Osteoblast (primary cell): Measurements from ENCODE around the gene DIAPH2. TPM values are rescaled to one million over a fixed set of nuclear protein-coding genes. Genes with fewer than 3 reads are reported as not detected.

ENCODE experiments used
- DNase-seq: peaks from one replicate; pipeline ENCODE4 v3.0.0; 2011; ENCODE audit warnings: low spot score, mixed read lengths; ENCODE audit not compliant: insufficient read length; ENCODE audit errors: missing footprints
- H2AFZ ChIP-seq: 2 replicates; pipeline ENCODE4 v1.6.0; 2011; ENCODE audit warnings: mild to moderate bottlenecking, low read length
- H3K27ac ChIP-seq: 2 replicates; pipeline ENCODE4 v1.5.1; 2011; ENCODE audit warnings: mild to moderate bottlenecking, low read depth, low read length, moderate library complexity
- H3K27me3 ChIP-seq: 2 replicates; pipeline ENCODE4 v1.6.0; 2012; ENCODE audit warnings: mild to moderate bottlenecking, control low read depth, inconsistent platforms, low read length, moderate library complexity; ENCODE audit not compliant: insufficient read depth
- H3K36me3 ChIP-seq: 2 replicates; pipeline ENCODE4 v1.5.1; 2011; ENCODE audit warnings: mild to moderate bottlenecking, low read length, control low read depth, moderate library complexity; ENCODE audit not compliant: insufficient read depth
- H3K4me1 ChIP-seq: 2 replicates; pipeline ENCODE4 v1.5.1; 2011; ENCODE audit warnings: mild to moderate bottlenecking, low read length, control low read depth, moderate library complexity; ENCODE audit not compliant: insufficient read depth
- H3K4me2 ChIP-seq: 2 replicates; pipeline ENCODE4 v1.6.0; 2011; ENCODE audit warnings: mild to moderate bottlenecking, low read length; ENCODE audit not compliant: insufficient read depth
- H3K4me3 ChIP-seq: fragments of 200-600 bp; sonication (generic); 3 replicates; pipeline ENCODE4 v1.5.1; 2012; ENCODE audit warnings: mild to moderate bottlenecking, low read length, inconsistent platforms; ENCODE audit not compliant: insufficient read depth
- H3K79me2 ChIP-seq: 2 replicates; pipeline ENCODE4 v1.6.0; 2012; ENCODE audit warnings: mild to moderate bottlenecking, low read length, control low read depth, inconsistent platforms; ENCODE audit not compliant: insufficient read depth
- H3K9me3 ChIP-seq: 2 replicates; pipeline ENCODE4 v1.5.1; 2011; ENCODE audit warnings: low read depth, low read length, control low read depth
- H4K20me1 ChIP-seq: 2 replicates; pipeline ENCODE4 v1.6.0; 2012; ENCODE audit warnings: mild to moderate bottlenecking, low read length, control low read depth; ENCODE audit not compliant: insufficient read depth
- total RNA-seq: library from RNA; depleted of rRNA; stranded (reverse); fragments of >200 nt; gene quantifications from 2 replicates; pipeline ENCODE4 v1.2.3, GENCODE V29; 2012
- TF ChIP-seq, protein P1 (sequence below): IDR thresholded peaks from 2 replicates; pipeline ENCODE4 v1.5.1; 2011; ENCODE audit warnings: mild to moderate bottlenecking, low read depth, low read length, moderate library complexity; ENCODE audit errors: extremely low read depth

The DIAPH2 gene
- total RNA-seq, 1 donor, result 21.0 TPM

DNA sequence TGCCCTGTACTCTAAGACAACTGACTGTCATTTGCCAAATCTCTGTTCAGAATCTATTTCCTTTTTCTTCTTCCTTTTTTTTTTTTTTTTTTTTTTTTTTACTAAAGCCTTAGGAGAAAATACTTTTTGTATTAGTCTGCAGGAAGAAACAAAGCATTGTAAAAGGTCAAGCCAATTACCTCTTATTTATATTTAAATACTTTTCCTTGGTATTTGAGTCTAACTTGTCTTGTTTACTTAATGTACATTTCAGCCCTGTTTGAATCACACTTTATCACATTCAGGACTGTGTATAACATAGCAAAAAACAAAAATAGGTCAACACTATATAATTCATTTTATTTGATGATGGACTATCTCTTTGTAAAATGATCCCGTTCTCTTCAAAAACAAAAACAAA is 461.3 kb downstream of the DIAPH2 start:
- no peak for DNase-seq
- Histone ChIP-seq H3K4me2 (no peak overlapping the region), H3K79me2 (no peaks in the 10 kb centered on the region), H3K9me3 (no peaks in the 10 kb centered on the region), H3K4me3 (no peak overlapping the region), H3K4me1 (no peaks in the 10 kb centered on the region), H2AFZ (no peak overlapping the region), H4K20me1 (no peaks in the 10 kb centered on the region), H3K36me3 (no peaks in the 10 kb centered on the region), H3K27ac (no peak overlapping the region), H3K27me3 (no peaks in the 10 kb centered on the region)
- TF ChIP-seq, protein P1, sequence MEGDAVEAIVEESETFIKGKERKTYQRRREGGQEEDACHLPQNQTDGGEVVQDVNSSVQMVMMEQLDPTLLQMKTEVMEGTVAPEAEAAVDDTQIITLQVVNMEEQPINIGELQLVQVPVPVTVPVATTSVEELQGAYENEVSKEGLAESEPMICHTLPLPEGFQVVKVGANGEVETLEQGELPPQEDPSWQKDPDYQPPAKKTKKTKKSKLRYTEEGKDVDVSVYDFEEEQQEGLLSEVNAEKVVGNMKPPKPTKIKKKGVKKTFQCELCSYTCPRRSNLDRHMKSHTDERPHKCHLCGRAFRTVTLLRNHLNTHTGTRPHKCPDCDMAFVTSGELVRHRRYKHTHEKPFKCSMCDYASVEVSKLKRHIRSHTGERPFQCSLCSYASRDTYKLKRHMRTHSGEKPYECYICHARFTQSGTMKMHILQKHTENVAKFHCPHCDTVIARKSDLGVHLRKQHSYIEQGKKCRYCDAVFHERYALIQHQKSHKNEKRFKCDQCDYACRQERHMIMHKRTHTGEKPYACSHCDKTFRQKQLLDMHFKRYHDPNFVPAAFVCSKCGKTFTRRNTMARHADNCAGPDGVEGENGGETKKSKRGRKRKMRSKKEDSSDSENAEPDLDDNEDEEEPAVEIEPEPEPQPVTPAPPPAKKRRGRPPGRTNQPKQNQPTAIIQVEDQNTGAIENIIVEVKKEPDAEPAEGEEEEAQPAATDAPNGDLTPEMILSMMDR, result no peak

DNA sequence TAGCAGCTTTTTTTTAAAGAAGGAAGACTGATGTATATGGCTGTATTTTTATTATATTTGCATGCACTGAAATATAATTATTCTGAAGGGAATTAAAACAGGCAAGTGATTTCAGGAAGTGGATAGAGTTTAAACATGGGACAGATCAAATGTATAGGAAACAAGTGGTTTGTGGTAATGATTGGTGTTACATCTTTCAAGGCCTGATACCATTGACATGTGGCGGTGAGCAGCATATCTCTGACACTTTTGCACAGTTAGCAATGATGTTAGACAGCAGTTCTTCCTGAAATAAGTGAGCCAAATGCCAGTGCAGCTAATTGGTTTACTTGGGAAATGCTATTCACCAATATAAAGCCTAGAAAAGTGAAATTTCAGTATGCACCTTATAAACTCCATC is 471.2 kb downstream of the DIAPH2 start:
- Histone ChIP-seq H3K4me3 (no peak overlapping the region), H3K27ac (no peak overlapping the region), H2AFZ (no peak overlapping the region), H3K4me2 (no peak overlapping the region), H3K79me2 (no peaks in the 10 kb centered on the region), H3K36me3 (no peaks in the 10 kb centered on the region), H3K9me3 (no peaks in the 10 kb centered on the region), H3K4me1 (no peaks in the 10 kb centered on the region), H3K27me3 (no peaks in the 10 kb centered on the region), H4K20me1 (no peaks in the 10 kb centered on the region)
- TF ChIP-seq, protein P1, result no peak
- DNase-seq, result no peak

DNA sequence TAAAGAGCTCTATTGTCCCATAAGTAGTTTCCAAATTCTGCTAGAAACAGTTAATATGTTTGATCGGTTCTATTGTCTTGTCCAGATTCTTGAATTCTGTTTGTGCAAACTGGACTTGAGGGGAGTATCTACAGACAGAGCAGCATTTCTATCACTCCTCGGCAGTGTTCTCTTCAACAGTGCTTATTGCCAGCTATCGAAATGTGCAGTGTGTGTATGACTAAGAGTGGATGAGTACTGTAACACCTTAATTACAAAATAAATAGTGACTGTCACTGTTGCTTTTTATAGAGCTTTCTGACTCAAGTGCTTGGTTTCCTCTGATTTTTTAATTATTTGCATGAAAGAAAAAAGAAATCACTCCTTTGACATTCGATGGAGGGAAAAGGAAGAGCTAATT is 473.6 kb downstream of the DIAPH2 start:
- H3K4me2 ChIP-seq, result no peak overlapping the region
- H4K20me1 ChIP-seq, result no peaks in the 10 kb centered on the region
- H3K4me1 ChIP-seq, result no peaks in the 10 kb centered on the region
- H3K27ac ChIP-seq, result no peak overlapping the region
- no peak for DNase-seq
- H3K36me3 ChIP-seq, result no peaks in the 10 kb centered on the region
- no peaks in the 10 kb centered on the region for H3K9me3 ChIP-seq
- H3K79me2 ChIP-seq, result no peaks in the 10 kb centered on the region
- TF ChIP-seq, protein P1, result no peak
- no peaks in the 10 kb centered on the region for H3K27me3 ChIP-seq
- H3K4me3 ChIP-seq, result no peak overlapping the region
- H2AFZ ChIP-seq, result no peak overlapping the region

DNA sequence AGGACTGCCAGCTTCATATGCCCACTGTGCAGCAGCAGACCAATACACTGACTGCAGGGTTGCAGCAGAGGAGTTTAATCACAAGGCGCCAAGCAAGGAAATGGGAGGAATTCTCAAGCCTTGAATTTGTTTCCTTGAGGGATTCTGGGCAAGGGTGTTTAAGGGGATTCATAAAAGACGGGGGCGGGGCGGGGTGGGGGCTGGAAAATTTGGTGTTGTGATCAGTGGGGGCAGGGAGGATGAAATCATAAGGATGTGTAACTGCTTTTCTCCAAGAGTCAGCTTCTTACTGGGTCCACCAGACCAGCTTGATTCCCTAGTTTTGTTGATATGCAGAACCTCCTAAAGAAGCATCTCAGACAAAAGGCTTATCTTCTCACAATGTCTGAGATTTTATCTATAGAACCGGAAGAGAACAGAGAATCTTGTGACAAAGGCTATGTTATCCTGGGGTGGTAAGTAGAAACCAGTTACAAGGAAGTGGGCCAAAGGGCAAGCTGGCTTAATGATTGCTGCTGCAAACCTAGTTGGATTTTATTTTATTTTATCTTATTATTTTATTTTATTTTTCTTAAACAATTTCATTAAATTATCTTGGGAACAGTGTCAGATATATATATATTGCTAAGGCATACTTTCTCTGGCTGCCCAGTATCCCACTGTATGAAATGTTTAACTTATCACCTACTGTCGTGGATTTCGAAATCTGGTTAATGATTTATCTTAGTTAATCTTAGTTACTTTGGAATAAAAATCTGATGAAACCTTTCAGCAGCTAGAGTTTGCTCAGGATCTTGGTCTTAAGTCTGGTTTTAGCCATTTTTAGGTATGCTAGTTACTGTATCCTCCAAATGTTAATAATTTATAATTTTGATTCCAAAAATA is 475.5 kb downstream of the DIAPH2 start:
- Histone ChIP-seq H4K20me1 (no peaks in the 10 kb centered on the region), H3K27ac (no peak overlapping the region), H3K4me3 (no peak overlapping the region), H3K9me3 (no peaks in the 10 kb centered on the region), H3K27me3 (no peaks in the 10 kb centered on the region), H3K4me2 (no peak overlapping the region), H3K79me2 (no peaks in the 10 kb centered on the region), H3K36me3 (no peaks in the 10 kb centered on the region), H2AFZ (no peak overlapping the region), H3K4me1 (no peaks in the 10 kb centered on the region)
- TF ChIP-seq, protein P1, result no peak
- no peak for DNase-seq
